ENCODE results near the gene BAIAP2.
"Not testable (repeated sequence)": the region's sequence is repeated elsewhere in the genome, so short reads cannot be mapped to it uniquely, and the experiment has no call there.

The BAIAP2 gene

DNA sequence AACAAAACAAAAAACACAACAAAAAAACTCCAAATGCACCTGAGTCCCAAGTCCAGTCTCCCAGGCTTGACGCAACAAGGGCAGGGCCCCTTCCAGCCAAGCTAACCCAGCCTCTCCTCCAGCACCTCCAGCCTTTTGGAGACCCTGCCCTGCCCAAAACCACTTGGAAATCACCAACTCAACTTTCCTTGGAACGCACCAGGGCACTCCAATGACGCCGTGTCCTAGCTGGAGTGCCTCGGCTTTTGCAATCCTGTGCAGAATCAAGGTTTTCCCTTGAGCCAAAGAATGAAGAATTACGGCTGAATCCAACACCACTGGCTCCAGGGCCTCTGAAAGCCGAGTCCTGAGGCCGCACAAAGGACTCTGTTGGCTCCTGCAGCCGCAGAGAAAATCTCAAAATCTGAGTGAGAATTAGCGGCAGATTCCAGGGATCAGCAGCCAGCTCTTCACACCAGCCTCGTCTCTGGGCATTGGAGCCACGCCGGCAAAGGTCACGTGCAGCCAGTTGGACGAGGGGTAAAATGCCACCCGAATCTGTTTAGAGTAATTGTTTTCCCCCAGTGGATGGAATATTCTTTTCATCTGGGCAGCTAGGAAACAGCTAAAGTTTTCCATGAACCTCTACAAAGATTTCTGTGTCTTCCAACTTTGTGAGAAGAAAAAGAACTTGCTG lies 9.7 kb upstream of the BAIAP2 start:
- no peak for DNase-seq

GRCh38 chr17:81025741-81026129 lies 9.2 kb upstream of the BAIAP2 start:
- DNase-seq: no peak

GRCh38 chr17:81026266-81027036 lies 8.5 kb upstream of the BAIAP2 start:
- DNase-seq: no peak

DNA sequence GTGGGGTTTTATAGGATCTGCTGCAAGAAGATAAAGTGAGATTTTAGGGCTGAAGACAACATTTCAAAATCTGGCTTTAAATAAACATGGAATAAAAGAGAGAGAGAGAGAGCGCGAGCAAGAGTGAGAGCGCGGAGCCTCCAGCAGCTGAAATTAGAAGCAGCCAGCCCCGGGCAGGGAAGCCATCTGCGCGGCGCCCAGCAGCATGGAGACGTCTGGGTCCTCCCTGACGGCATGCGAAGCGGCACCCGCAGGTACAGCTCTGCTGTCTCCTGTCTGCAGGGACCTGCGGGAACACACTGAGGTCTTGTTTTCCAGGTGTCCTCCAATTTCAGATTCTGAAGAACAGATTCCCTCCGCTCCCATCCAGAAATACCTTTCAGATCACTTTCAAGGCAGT lies 7.9 kb upstream of the BAIAP2 start:
- no peak for DNase-seq

- no peak for DNase-seq
Measured at GRCh38 chr17:81027591-81028505, 7.1 kb upstream of the BAIAP2 start.

- no peak for DNase-seq
Measured at GRCh38 chr17:81028506-81028858, 6.5 kb upstream of the BAIAP2 start.

DNA sequence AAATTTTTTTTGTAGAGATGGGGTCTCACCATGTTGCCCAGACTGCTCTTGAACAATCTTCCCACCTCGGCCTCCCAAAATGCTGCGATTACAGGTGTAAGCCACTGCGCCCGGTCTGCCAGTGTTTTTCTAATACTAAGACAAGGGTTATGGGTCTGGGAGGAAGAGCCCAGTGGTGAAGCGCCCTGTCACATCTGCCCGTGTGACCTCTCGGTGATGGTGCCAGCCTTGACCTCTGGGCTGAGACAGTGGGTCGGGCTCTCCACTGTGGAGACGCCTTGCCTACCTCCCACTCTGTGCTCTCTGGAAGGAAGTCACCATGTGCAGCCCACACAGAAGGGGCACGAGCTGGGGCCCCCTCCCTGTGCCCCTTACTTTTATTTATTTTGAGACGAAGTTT lies 5.1 kb upstream of the BAIAP2 start:
- no peak for DNase-seq

- not testable (repeated sequence) for DNase-seq
Measured at GRCh38 chr17:81030312-81030711, 4.6 kb upstream of the BAIAP2 start.

DNA sequence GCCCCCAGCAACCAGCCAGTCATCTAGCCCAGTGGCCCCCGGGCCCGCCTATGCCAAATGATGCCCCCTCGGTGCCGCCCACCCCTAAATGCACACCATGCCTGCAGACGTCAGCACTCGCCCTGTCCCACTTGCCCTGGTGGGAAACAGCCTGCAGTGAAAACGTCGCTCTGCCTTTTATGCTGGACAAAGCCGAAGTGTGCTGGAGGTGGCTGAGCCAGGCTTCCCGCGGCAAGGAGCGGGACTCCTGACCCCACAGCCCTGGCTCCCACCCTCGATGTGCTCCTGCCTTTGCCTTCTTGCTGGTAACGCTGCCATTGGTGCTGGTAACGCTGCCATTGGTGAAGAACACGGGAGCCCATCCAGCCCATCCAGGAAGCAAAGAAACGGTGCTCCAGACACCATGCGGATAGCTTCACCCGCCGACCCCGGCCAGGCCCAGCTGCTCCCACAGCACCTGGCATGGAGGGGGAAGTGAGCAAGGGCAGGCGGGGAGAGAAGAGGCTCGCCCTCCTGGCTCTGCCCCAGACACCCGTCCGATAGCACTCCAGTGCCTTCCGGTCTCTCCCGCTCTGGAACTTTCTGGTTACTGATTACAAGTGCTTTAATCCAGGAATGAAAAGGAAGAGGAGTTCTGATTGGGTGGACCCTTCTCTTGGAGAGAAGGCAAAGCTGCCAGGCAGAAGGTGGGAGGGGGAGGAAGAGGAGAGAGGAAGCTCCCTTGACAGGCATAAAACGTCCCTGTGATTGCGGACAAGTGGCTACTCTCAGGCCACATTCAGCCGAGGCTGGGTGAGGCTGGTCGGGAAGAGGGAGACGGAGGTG lies 4.0 kb upstream of the BAIAP2 start:
- DNase-seq: no peak

GRCh38 chr17:81031566-81032550 lies 3.1 kb upstream of the BAIAP2 start:
- DNase-seq: no peak

GRCh38 chr17:81032641-81033480 lies 2.1 kb upstream of the BAIAP2 start:
- no peak for DNase-seq

DNA sequence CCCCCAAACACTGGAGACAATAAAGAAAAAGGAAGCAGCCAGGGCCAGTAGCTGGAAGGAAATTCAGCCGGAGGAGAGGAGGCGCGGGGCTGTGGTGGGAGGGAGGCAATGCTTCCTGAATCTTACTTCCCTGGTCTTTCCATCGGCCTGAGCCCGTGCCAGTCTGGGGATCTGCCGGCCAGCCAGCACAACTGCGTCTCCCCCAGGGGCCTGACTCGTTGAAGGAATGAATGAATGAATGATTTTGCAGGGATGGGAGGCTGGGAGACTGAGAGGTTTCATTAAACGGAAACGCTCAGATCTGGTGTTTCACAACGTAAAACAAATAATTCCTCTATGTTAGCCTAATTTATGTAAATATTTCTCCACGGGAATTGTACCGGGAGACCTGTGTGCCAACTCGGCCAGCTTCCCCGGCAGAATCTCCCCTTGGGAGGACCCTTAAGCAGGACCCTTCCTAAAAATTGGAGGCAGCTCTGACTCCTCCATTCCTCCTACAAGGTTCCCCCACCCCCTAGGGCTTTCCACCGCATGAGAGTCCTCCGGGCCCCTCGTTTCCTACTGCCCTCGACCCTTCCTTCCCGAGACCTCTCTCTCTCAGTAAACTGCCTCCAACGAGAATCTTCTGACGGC lies 1.3 kb upstream of the BAIAP2 start:
- no peak for DNase-seq

- no peak for DNase-seq
Measured at GRCh38 chr17:81034168-81034777, 678 bp upstream of the BAIAP2 start.

DNA sequence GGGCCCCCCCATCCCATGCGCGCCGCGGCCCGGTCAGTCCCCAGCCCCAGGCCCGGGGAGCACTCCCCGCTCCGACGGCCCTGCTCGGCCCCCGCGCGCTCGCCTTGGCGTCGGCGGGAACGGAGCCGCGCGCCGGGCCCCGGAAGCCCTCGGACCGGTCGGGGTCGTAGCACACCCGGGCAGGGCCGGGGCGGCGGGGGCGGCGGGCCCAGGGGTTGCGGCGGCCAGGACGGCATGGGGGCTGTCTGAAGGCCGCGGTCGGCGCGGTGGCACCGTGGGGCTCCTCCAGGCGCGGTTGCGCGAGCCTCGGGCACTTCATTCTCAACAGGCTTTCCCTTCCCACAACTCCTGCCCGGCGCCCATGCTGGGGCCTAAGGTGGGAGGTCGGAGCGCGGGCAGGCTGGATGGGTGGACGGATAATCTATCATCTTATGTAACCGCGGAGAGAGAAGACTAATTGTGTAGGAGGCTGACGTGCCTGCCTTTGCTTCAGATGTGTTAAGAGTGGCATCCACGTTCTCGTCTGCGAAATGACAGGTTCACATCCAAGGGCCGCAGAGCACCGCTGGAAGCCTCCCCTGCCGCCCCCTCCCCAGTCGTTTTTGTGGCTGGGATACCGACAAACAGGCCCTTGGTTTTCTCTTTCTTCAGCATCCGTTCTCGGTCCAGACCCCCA lies 708 bp downstream of the BAIAP2 start:
- DNase-seq: no peak

DNA sequence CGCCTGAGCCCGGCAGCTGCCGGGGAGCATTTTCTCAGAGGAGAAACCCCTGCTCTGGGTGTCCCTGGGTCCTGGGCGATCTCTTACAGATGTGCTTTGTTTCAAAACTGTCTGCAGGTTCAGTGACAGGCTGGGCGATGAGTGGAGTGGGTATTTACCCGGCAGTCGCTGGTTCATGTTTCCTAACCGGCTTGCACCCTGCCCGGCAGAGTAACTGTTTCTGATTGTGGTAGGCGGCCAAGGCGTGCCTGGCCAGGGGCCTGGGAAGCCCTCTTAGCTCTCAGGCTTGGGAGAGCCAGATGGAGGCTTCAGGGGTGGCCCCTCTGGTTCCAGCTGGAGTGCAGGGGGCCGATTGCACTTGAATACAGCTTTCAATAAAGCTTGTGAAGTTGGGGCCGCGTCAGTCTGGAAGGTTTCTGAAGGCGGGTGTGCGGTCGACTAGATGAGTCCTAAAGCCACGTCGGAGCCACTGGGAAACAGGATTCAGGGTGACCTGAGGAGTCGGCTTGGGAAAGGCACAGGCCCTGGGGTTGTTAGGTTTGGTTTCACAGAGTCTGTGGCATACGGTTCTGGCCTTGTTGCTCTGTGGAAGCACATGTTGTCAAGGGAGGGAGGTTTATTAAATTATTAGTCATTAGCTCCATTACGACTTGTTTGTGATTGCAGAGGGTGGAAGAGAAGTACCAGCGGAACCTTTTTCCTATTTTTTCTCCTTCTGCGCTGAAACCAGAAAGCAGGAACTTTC lies 1.4 kb downstream of the BAIAP2 start:
- DNase-seq: no peak

DNA sequence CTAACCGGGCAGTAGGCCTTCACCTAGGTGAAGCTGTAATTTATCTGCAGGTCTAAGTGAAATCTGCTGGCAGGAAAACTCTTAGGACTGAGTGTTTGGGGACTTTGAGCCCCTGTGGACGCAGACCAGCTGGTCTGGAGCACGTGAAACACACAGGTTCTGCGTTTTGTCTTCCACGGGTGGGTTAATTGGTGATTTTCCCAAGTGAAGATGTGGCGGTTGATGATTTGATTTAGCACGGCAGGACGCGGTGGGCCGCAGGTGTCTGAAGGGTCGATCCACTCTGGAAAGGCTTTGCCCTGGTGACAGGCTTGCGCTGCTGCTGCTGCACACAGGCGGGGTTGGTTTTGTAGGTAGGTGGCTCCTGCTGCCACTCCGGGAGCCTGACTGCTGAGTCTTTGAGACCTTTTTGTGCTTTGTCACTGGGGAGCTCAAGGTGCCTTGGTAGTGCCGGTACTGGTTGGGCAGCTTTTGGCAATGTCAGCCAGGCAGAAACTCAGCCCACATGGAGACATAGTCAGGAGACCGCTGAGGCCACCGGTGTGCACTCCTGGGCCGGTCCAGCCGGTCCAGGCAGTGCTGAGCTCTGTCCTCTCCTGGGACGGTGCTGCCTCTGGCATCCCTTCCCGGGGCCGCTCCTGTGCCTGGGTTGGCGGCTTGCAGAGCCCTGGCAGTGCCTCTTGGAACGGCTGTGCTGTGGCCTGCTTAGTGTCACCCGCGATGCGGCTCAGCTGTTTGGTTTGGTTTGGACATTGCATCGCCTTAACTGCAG lies 2.3 kb downstream of the BAIAP2 start:
- no peak for DNase-seq
